Esophagus muscularis mucosa (tissue), 2 donors: ENCODE data around the gene CANX.

Experiments used
- POLR2A ChIP-seq: fragments of 450-650 bp; IDR thresholded peaks from one replicate; pipeline ENCODE4 v1.6.1; 2017; ENCODE audit warnings: antibody characterized with exemption, moderate library complexity, mild to moderate bottlenecking, low read depth
- POLR2AphosphoS5 ChIP-seq, 2 donors: sonication (generic); formaldehyde crosslinking; IDR thresholded peaks; one replicate each; pipeline ENCODE4 v1.6.1; 2017; ENCODE audit warnings: antibody characterized with exemption in 2 of 2

- TF ChIP-seq POLR2A (no peak), POLR2AphosphoS5 (IDR thresholded peaks at IDR 0.05) (no peak)
Observed at GRCh38 chr5:179729727-179730126, 31.0 kb downstream of the CANX start.
